GM18502 (cell line): ENCODE measurements around the gene HGD.
A peak's percentile ranks its signal among the peaks of the same experiment; 100 is the strongest.

Source experiments
- ATAC-seq: cut with Tn5 transposase; IDR thresholded peaks from one replicate; pipeline ENCODE4 v1.9.1; 2021; ENCODE audit warnings: mild to moderate bottlenecking; ENCODE audit not compliant: unreplicated experiment, poor library complexity

Gene HGD

GRCh38 chr3:120596853-120597223 is 85.2 kb downstream of the HGD start:
- ATAC-seq: no peak

GRCh38 chr3:120596116-120596852 is 85.8 kb downstream of the HGD start, which contains the start of gene NDUFB4:
Gene NDUFB4, plus strand, starts transcription at chr3:120596336. Its CDS starts 24 bp downstream, at chr3:120596360.
- ATAC-seq: peak; percentile 91

- no peak for ATAC-seq
Measured at GRCh38 chr3:120595788-120596115, 86.3 kb downstream of the HGD start.

GRCh38 chr3:120587332-120587975 is 94.6 kb downstream of the HGD start:
- no peak for ATAC-seq
